NOMO-1 treated with DMSO at 0.1 percent for 48 hours (cell line): ENCODE data around the gene CASTOR1.

ENCODE experiments used
- DNase-seq: peaks from one replicate; lab custom pipeline; 2025; ENCODE audit not compliant: unreplicated experiment; lab: John Stamatoyannopoulos, UW

CASTOR1 gene

DNA sequence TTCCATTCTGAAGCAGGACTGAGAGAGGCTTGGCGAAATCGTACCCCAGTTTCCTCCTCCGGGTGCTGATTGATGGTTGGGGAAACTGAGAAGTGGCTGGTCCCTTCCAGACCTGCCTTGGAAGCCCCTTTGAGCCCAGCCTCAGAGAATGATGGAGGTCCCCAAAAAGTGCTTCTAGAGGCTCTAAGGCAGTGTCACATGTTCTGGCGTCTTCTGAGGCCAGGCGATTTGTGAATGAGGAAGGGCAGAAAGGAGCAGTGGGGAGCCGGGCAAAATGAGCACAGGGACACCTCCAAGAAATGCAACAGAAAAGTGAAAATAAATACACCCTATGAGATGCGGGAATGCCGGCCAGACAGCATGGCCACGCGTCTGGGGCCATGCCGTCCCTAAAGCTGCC is 41.7 kb downstream of the CASTOR1 start:
- DNase-seq: no peak

DNA sequence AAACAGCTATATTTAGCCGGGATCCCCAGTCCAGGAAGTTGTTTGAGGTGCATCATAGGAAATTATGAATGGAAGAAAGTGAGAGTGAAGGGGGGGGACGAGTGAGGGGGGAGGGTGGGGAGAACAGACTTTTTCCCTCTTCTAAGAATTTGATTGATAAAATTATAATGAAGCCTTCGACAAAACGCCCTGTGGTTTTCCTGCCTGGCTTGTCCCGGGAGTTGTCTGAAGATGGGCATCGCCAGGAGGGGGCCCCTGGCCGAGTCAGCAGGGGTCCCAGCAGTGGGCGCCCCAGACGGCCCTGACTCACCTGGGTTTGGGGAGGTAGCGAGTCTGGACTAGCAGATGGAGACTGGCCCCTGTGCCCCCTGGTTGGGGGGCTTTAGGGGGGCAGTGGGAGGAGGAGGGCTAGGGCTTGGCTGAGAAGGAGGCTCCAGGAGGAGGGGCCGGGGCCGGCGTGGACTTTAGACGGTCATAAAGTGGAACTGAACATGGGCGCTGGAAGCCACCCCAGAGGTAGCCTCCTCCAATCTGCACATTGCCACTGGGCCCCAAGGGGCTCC is 42.4 kb downstream of the CASTOR1 start:
- no peak for DNase-seq

GRCh38 chr22:30245985-30246813 is 43.1 kb downstream of the CASTOR1 start, which contains the start of gene LIF:
Gene LIF (minus strand): TSS chr22:30246759. CDS start chr22:30246695, 64 bp downstream.
- no peak for DNase-seq

DNA sequence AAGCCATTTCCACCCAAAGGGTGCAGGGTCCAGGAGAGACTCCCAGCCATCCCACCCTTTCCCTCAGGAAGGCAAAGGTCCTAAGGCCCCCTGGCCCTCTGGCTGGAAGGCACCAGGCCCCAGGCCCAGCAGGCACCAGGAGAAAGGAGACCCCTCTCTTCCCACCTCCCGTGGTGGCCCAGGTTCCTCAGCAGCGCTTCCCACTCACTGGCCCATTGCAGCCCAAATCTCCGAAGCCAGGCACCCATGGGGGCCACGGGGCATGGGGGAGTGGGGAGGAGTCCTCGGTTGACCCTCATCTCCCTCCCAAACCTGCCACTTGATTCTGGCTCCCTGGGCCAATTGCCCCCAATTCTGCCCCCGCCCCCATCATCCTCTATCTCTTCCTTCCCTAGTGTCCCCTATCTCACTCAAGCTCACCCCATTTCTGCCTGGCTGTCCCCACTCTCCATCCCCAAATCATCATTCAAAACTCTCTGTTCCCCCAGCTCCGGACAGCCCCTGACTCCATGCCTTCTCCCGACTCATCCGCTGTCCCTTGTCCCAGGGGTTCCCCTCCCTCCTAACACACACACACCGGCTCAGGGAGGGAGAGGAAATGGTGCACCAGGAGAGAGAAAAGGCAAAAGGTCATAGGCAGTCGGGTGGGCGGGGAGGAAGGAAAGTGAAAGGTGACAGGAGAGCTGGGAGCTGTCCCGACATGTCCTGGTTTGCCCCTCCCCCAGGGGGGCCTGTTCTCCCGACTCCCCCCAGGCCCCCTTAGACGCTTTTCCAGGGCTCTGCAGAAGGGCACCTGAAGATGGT is 43.9 kb downstream of the CASTOR1 start:
- DNase-seq: no peak

- no peak for DNase-seq
Measured at GRCh38 chr22:30244641-30245040, 44.7 kb downstream of the CASTOR1 start.

GRCh38 chr22:30244066-30244465 is 45.2 kb downstream of the CASTOR1 start:
- DNase-seq: no peak

- no peak for DNase-seq
Measured at GRCh38 chr22:30243661-30244060, 45.6 kb downstream of the CASTOR1 start.

GRCh38 chr22:30241576-30242371 is 47.5 kb downstream of the CASTOR1 start:
- no peak for DNase-seq

DNA sequence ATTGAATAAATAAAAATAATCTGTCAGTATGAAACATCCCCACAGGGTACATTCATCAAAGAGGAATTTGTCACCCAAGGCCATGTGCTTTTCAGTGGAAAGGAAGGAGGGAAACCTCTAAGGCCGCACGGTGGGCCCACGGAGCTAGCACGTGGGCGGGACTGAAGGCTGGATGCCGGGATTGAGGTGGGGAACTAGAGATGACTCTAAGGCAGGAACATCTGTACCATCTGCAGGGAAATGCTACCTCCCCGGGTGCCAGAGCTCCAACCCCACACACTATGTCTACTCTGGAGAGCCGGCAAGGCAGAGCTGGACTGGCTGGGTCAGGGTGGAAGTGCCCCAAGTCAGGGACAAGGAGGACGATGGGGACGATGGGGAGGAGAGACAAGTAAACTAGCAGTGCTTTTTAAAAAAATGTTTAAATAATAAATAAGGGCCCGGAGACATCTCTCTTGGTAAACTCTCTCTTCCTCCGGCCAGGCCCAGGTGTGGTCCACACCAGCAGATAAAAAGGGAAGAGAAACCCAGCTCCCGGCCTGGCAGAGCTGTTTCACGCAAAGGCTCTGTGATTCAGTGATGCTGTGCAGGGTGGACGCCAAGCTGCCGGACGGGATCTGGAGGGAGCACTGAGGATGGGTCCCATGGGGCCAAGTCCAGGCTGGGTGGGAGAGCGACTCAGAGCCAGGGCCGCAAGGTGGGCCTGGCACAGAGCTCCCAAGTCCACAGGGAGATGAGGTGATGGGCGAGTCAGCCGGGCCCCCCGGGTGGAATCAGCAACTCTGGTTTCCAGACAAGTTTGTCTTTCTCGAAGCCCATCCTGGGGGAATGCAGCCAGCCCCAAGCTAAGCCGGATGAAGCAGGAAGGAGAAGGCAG is 48.5 kb downstream of the CASTOR1 start:
- peak; percentile 34 for DNase-seq

- no peak for DNase-seq
Measured at GRCh38 chr22:30239488-30240405, 49.6 kb downstream of the CASTOR1 start.

GRCh38 chr22:30238661-30239487 is 50.4 kb downstream of the CASTOR1 start:
- no peak for DNase-seq

- no peak for DNase-seq
Measured at GRCh38 chr22:30238136-30238535, 51.2 kb downstream of the CASTOR1 start.

DNA sequence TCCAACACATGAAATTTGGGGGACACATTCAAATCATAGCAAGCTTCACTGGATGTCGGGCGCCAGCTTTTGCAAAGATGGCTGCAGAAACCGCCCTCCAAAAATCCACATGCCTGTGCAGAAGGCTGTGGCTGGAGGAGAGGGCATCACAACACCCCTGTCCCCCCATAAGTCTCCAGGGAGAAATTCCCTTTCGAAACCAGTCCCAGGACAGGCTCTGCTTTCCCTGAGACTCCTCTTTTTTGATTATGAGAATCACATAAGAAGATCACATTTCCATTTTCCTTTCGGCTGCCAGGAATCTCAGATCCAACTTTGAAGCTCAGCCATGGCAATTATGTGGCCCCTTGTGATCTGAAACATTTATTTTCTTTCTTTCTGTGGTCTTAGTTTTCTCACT is 52.4 kb downstream of the CASTOR1 start:
- DNase-seq: no peak

DNA sequence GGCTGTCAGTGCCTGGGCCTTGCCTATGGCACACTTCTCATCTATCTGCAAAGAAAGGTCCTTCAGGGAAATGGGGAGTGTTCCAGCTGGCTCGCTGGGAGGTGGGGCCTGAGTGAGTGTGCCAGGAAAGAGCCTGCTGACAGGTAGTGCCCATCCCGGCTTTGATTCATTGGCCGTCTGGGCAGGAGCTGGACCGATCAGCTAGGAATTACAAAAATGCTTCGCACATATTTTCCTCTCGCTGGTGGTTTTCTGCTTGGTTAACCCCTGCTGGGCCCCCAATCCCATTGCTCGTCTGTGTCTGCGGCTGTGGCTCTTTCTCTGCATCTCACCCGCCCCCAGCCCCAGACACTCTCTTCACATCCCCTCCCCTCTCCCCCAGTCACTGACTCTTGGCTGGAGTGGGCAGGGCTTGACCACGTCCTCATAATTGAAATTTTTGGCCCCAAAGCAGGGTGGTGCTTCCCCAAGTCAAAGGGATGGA is 53.6 kb downstream of the CASTOR1 start:
- no peak for DNase-seq
